AG04449 (cell line): Measurements from ENCODE around the gene TUBGCP5.
"Not testable (repeated sequence)": the region's sequence is repeated elsewhere in the genome, so short reads cannot be mapped to it uniquely, and the experiment has no call there.

Source experiments
- CTCF ChIA-PET: fragments of 350-600 bp; formaldehyde crosslinking; extraction: SDS; loops from one replicate; lab custom pipeline; 2021; ENCODE audit warnings: antibody characterized with exemption; lab: Yijun Ruan, JAX
- POLR2A ChIA-PET: fragments of 400-600, 350-600 bp; formaldehyde crosslinking; extraction: SDS; loops from one replicate; lab custom pipeline; 2020; ENCODE audit warnings: antibody characterized with exemption, inconsistent platforms; lab: Yijun Ruan, JAX
- DNase-seq: peaks from one replicate; pipeline ENCODE4 v3.0.0-alpha.2; 2010; ENCODE audit warnings: low read depth, low spot score
- H3K4me3 ChIP-seq: 2 replicates; pipeline ENCODE4 v1.5.1; 2011; ENCODE audit warnings: low read depth, mild to moderate bottlenecking, control low read depth, low read length
- TF ChIP-seq, protein P1 (sequence below): IDR thresholded peaks from one replicate; pipeline ENCODE4 v1.5.1; 2011; ENCODE audit warnings: mild to moderate bottlenecking, moderate library complexity, low read length, control low read depth, inconsistent platforms; ENCODE audit not compliant: insufficient read depth; ENCODE audit errors: missing control alignments

Gene TUBGCP5

DNA sequence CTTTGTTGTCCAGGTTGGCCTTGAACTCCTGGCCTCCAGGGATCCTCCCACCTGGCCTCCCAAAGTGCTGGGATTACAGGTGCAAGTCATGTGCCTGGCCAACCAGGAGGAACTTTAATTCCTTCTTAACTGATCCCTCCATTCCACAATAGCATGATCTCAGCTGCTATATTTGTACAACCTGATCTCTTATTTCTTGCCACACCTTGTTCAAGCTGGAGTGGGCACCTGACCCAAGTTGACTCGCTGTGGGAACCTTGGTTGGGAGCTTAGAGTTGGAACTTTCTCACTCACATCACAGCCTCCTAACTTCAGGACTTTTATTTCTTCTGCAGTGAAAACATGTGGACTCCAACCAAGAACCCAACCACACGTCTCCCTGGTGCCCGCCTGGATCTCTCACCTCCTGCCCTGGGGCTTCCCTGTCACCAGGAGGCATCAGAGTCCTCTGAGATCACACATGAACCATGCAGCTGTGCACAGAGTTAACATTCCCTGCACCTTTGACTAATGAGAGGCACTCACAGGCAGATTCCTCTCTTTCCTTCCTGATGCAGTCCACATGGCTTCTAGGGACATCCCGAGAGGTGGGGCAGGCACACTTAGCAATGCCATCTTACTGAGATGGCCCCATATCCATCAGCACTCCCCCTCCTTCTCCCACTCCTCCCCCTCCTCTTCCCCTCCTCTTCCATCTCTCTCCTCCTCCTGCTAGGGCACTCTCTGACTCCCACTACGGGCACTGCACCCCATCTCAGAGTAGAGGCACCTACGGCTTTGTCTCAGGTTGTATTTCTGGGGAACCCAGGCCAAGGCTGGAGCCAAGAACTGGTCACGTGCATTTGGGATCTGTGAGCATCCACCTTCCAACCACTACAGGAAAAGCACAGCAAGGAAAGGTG lies 49.5 kb downstream of the TUBGCP5 start:
- POLR2A ChIA-PET, result interaction anchor here (1.0 kb wide), 1 partner anchor 9 kb away, joined by 3 read pairs; no protein-coding TSS in a partner anchor
- DNase-seq, result no peak
- CTCF ChIA-PET, result interaction anchor here (1.5 kb wide), 1 partner anchor 46 kb away, joined by 3 read pairs; no protein-coding TSS in a partner anchor
- TF ChIP-seq, protein P1, sequence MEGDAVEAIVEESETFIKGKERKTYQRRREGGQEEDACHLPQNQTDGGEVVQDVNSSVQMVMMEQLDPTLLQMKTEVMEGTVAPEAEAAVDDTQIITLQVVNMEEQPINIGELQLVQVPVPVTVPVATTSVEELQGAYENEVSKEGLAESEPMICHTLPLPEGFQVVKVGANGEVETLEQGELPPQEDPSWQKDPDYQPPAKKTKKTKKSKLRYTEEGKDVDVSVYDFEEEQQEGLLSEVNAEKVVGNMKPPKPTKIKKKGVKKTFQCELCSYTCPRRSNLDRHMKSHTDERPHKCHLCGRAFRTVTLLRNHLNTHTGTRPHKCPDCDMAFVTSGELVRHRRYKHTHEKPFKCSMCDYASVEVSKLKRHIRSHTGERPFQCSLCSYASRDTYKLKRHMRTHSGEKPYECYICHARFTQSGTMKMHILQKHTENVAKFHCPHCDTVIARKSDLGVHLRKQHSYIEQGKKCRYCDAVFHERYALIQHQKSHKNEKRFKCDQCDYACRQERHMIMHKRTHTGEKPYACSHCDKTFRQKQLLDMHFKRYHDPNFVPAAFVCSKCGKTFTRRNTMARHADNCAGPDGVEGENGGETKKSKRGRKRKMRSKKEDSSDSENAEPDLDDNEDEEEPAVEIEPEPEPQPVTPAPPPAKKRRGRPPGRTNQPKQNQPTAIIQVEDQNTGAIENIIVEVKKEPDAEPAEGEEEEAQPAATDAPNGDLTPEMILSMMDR, result no peak
- H3K4me3 ChIP-seq, result no peak overlapping the region

DNA sequence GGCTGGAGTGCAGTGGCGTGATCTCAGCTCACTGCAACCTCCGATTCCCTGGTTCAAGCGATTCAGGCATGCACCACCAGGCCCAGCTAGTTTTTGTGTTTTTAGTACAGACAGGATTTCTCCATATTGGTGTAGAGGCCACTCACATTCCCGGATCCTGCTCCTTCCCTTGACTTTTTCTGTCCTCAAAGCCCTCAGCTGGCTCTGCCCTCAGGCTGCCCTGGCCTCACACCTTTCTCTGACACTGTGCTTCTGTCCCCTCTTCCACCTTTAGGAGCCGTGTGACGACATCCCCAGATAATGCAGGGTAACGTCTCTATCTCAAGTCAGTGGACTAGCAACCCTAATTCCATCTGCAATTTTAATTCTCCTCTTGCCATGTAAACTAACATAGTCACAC lies 50.6 kb downstream of the TUBGCP5 start:
- TF ChIP-seq, protein P1, result no peak
- POLR2A ChIA-PET, result no interaction called here
- H3K4me3 ChIP-seq, result no peak overlapping the region
- DNase-seq, result no peak
- CTCF ChIA-PET, result no interaction called here

DNA sequence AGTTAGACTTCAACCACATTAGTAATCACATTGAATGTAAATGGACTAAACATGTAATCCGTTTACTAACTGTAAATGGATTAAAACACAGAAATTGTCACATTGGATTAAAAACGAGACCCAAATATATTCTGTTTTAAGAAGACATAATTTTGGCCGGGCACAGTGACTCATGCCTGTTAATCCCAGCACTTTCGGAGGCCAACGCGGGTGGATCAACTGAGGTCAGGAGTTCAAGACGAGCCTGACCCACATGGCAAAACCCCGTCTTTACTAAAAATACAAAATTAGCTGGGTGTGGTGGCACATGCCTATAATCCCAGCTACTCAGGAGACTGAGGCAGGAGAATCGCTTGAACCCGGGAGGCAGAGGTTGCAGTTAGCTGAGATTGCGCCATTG lies 57.4 kb downstream of the TUBGCP5 start:
- CTCF ChIA-PET, POLR2A ChIA-PET: not testable (repeated sequence)

DNA sequence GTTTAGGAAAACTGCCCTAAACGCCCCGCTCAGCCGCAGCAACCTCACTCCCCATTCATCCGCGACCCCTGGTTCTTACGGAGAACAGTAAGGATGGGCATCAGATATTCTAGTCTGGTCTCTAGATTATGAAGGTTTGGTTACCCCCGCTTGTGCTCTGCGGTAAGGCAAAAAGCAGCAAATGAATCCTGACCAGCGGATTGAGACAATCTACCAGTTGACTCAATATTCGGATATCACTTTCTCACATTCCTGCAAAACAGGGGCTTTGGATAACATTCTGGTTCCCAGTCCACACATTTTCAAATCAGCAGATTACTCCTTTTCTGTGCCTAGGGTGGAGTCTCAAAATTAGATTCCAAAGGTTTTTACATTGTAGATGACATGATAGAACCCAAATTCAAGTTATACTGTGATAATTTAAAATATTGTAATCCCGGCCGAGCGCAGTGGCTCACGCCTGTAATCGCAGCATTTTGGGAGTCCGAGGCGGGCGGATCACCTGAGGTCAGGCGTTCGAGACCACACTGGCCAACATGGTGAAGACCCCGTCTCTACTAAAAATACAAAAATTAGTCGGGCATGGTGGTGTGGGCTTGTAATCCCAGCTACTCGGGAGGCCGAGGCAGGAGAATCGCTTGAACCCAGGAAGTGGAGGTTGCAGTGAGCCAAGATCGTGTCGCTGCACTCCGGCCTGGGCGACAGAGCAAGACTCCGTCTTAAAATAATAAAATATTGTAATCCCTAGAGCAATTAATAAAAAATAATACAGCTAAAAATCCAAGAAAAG lies 58.1 kb downstream of the TUBGCP5 start:
- TF ChIP-seq, protein P1, result no peak
- peak overlapping the region; percentile 87 for H3K4me3 ChIP-seq
- DNase-seq, result no peak
- CTCF ChIA-PET, result no interaction called here
- POLR2A ChIA-PET, result interaction anchor here (0.8 to 0.9 kb wide), 2 partner anchors 8 to 93 kb away, joined by 3 read pairs; no protein-coding TSS in a partner anchor

More for the DNA sequence above, 57.4 kb downstream of the TUBGCP5 start:
- not testable (repeated sequence) for DNase-seq, H3K4me3 ChIP-seq

DNA sequence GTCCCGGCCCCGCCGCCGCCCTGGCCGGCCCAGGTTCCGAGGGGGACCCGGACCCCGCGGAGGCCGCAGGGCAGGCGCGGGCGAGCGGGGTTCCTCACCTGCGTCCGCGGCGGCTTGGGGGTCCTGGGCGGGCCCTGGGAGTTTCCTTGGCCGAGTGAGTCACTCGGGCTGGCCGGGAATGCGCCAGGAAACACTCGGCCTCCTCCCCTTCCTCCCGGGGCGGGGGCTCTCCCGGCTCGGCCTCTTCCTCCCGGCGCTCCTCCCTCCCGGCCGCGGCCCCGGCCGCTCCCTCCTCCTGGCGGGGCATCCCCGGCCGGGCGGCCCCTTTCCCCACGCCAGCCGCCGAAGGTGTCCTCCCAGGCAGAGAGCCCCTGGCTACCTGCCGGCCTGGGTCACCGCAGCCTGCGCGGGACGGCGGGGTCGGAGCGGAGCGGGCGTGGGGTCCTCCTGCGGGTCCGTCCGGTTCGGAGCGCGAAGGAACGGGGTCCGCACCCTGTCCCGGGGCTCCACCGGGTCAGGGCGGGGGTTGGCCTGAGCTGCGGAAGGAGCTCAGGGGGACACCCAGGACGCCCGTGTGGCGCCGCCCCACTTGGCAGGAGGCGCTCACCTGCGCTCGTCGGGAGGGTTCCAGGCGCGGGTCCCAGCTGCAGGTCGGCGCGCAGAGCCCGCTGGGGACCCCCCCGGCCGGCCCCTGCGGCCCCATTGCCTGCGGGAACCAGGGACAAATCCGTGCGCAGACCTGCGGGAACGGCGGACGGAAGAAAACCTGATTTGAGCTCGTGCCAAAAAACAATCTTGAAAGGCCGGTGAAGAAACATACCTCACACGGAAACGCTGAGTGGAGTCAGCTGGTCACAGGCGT lies 58.9 kb downstream of the TUBGCP5 start, which contains the start of gene CYFIP1:
Gene CYFIP1, minus strand, starts transcription at position 180 of the 862 bp plus-strand sequence. CDS start 33,083 bp downstream, outside the sequence.
- ChIA-PET POLR2A (interaction anchor here (0.8 to 0.9 kb wide), 2 partner anchors 9 to 92 kb away, joined by 3 read pairs; no protein-coding TSS in a partner anchor), CTCF (no interaction called here)

More for the DNA sequence above, 58.9 kb downstream of the TUBGCP5 start, which contains the start of gene CYFIP1:
- peak within 1 kb of the TSS; percentile 87 for H3K4me3 ChIP-seq
- DNase-seq, result no peak
- TF ChIP-seq, protein P1, result no peak
